WTC11 (cell line): ENCODE results near the gene NDRG2. TPM values are rescaled to one million over a fixed set of nuclear protein-coding genes. Genes with fewer than 3 reads are reported as not detected.

Experiments
- ATAC-seq: fragments of 200-7000 bp; cut with Tn5 transposase; 2 replicates; pipeline ENCODE4 v1.10.0; 2021; ENCODE audit warnings: mild to moderate bottlenecking, moderate library complexity
- CTCF ChIA-PET: fragments of 300-600 bp; sonication (Branson Sonifier 250); formaldehyde crosslinking; loops from one replicate; lab custom pipeline; 2021; ENCODE audit warnings: antibody characterized with exemption; lab: Charles Lee
- POLR2A ChIA-PET: fragments of 350-600 bp; sonication (Branson Sonifier 250); formaldehyde crosslinking; loops from one replicate; lab custom pipeline; 2021; ENCODE audit warnings: antibody characterized with exemption; lab: Charles Lee
- DNase-seq: peaks from one replicate; pipeline ENCODE4 v3.0.0; 2021; ENCODE audit warnings: low spot score
- H3K27ac Mint-ChIP-seq: 2 replicates; pipeline ENCODE4 v1.8.0; 2021; ENCODE audit warnings: mixed read lengths
- H3K27me3 Mint-ChIP-seq: 2 replicates; pipeline ENCODE4 v1.8.0; 2021; ENCODE audit warnings: low read depth, mild to moderate bottlenecking, moderate library complexity, mixed read lengths
- H3K36me3 Mint-ChIP-seq: 2 replicates; pipeline ENCODE4 v1.8.0; 2021; ENCODE audit warnings: mixed read lengths
- H3K4me1 Mint-ChIP-seq: 2 replicates; pipeline ENCODE4 v1.8.0; 2022; ENCODE audit warnings: mixed read lengths
- H3K4me3 Mint-ChIP-seq: 2 replicates; pipeline ENCODE4 v1.8.0; 2021; ENCODE audit warnings: mild to moderate bottlenecking, moderate library complexity, mixed read lengths
- H3K9me3 Mint-ChIP-seq: 2 replicates; pipeline ENCODE4 v1.8.0; 2021; ENCODE audit warnings: mixed read lengths
- AR ChIP-seq: fragments of 250-450 bp; sonication (Bioruptor Pico); IDR thresholded peaks from 2 replicates; pipeline ENCODE4 v1.9.0; 2021; ENCODE audit warnings: mild to moderate bottlenecking
- ATF2 ChIP-seq: sonication (generic); formaldehyde crosslinking; IDR thresholded peaks from 2 replicates; pipeline ENCODE4 v1.8.1; 2022; ENCODE audit warnings: low read depth, missing genetic modification reagents, borderline replicate concordance
- CREB1 ChIP-seq: sonication (generic); formaldehyde crosslinking; IDR thresholded peaks from 2 replicates; pipeline ENCODE4 v1.8.0; 2023; ENCODE audit warnings: mild to moderate bottlenecking, missing genetic modification reagents
- GABPB1 ChIP-seq: sonication (generic); formaldehyde crosslinking; IDR thresholded peaks from 2 replicates; pipeline ENCODE4 v1.8.1; 2023; ENCODE audit warnings: mild to moderate bottlenecking, missing genetic modification reagents
- HMGXB4 ChIP-seq: sonication (generic); formaldehyde crosslinking; IDR thresholded peaks from 2 replicates; pipeline ENCODE4 v1.8.1; 2023; ENCODE audit warnings: mild to moderate bottlenecking, moderate library complexity, missing genetic modification reagents
- MYBL2 ChIP-seq: sonication (generic); formaldehyde crosslinking; IDR thresholded peaks from 2 replicates; pipeline ENCODE4 v1.8.1; 2023; ENCODE audit warnings: mild to moderate bottlenecking, moderate library complexity, missing genetic modification reagents
- NFYB ChIP-seq: sonication (generic); formaldehyde crosslinking; conservative IDR thresholded peaks from 2 replicates; pipeline ENCODE4 v1.8.0; 2022; ENCODE audit warnings: low read depth, missing genetic modification reagents
- NR1H2 ChIP-seq: sonication (generic); formaldehyde crosslinking; IDR thresholded peaks from 2 replicates; pipeline ENCODE4 v1.9.0; 2021; ENCODE audit warnings: mild to moderate bottlenecking, moderate library complexity, missing genetic modification reagents
- NR3C1 ChIP-seq: sonication (generic); formaldehyde crosslinking; conservative IDR thresholded peaks from 2 replicates; pipeline ENCODE4 v1.8.1; 2023; ENCODE audit warnings: low read depth, mild to moderate bottlenecking, missing genetic modification reagents
- SMAD3 ChIP-seq: sonication (generic); formaldehyde crosslinking; IDR thresholded peaks from 2 replicates; pipeline ENCODE4 v1.8.0; 2022; ENCODE audit warnings: missing genetic modification reagents, mild to moderate bottlenecking, borderline replicate concordance
- SMAD4 ChIP-seq: sonication (generic); formaldehyde crosslinking; IDR thresholded peaks from 2 replicates; pipeline ENCODE4 v1.8.0; 2022; ENCODE audit warnings: mild to moderate bottlenecking, missing genetic modification reagents
- TEAD1 ChIP-seq: sonication (generic); formaldehyde crosslinking; IDR thresholded peaks from 2 replicates; pipeline ENCODE4 v1.8.0; 2022; ENCODE audit warnings: mild to moderate bottlenecking, missing genetic modification reagents
- TEAD4 ChIP-seq: sonication (generic); formaldehyde crosslinking; IDR thresholded peaks from 2 replicates; pipeline ENCODE4 v1.8.0; 2022; ENCODE audit warnings: mild to moderate bottlenecking, missing genetic modification reagents
- ZNF317 ChIP-seq: sonication (generic); formaldehyde crosslinking; IDR thresholded peaks from 2 replicates; pipeline ENCODE4 v1.8.1; 2023; ENCODE audit warnings: low read depth, mild to moderate bottlenecking, moderate library complexity, missing genetic modification reagents, borderline replicate concordance
- ZNF423 ChIP-seq: fragments of 250-450 bp; sonication (Bioruptor Pico); IDR thresholded peaks from 2 replicates; pipeline ENCODE4 v2.1.2; 2022; ENCODE audit warnings: mild to moderate bottlenecking, moderate library complexity
- total RNA-seq: library from RNA; stranded (reverse); gene quantifications from 3 replicates; pipeline ENCODE4 v1.2.3, GENCODE V29; 2021
- TF ChIP-seq, protein P1 (sequence below): sonication (generic); formaldehyde crosslinking; IDR thresholded peaks from 2 replicates; pipeline ENCODE4 v1.8.0; 2022; ENCODE audit warnings: missing genetic modification reagents
- TF ChIP-seq, protein P2 (sequence below): sonication (generic); formaldehyde crosslinking; IDR thresholded peaks from 2 replicates; pipeline ENCODE4 v1.8.1; 2023; ENCODE audit warnings: mild to moderate bottlenecking, missing genetic modification reagents, moderate library complexity

Gene NDRG2
- total RNA-seq, 1 experiment from 2014 or later = 32.2 TPM

- TF ChIP-seq, protein P1, sequence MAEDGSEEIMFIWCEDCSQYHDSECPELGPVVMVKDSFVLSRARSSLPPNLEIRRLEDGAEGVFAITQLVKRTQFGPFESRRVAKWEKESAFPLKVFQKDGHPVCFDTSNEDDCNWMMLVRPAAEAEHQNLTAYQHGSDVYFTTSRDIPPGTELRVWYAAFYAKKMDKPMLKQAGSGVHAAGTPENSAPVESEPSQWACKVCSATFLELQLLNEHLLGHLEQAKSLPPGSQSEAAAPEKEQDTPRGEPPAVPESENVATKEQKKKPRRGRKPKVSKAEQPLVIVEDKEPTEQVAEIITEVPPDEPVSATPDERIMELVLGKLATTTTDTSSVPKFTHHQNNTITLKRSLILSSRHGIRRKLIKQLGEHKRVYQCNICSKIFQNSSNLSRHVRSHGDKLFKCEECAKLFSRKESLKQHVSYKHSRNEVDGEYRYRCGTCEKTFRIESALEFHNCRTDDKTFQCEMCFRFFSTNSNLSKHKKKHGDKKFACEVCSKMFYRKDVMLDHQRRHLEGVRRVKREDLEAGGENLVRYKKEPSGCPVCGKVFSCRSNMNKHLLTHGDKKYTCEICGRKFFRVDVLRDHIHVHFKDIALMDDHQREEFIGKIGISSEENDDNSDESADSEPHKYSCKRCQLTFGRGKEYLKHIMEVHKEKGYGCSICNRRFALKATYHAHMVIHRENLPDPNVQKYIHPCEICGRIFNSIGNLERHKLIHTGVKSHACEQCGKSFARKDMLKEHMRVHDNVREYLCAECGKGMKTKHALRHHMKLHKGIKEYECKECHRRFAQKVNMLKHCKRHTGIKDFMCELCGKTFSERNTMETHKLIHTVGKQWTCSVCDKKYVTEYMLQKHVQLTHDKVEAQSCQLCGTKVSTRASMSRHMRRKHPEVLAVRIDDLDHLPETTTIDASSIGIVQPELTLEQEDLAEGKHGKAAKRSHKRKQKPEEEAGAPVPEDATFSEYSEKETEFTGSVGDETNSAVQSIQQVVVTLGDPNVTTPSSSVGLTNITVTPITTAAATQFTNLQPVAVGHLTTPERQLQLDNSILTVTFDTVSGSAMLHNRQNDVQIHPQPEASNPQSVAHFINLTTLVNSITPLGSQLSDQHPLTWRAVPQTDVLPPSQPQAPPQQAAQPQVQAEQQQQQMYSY (CRISPR knock-in tag) = no peak
- TF ChIP-seq NR3C1 (CRISPR knock-in tag) (no peak), MYBL2 (CRISPR knock-in tag) (no peak), NR1H2 (CRISPR knock-in tag) (no peak), ZNF423 (no peak), AR (CRISPR knock-in tag) (no peak), ATF2 (CRISPR knock-in tag) (no peak), ZNF317 (CRISPR knock-in tag) (no peak), SMAD4 (CRISPR knock-in tag) (no peak), TEAD4 (no peak), SMAD3 (CRISPR knock-in tag) (no peak), NFYB (CRISPR knock-in tag) (no peak), TEAD1 (CRISPR knock-in tag) (no peak), GABPB1 (CRISPR knock-in tag) (no peak)
- TF ChIP-seq, protein P2, sequence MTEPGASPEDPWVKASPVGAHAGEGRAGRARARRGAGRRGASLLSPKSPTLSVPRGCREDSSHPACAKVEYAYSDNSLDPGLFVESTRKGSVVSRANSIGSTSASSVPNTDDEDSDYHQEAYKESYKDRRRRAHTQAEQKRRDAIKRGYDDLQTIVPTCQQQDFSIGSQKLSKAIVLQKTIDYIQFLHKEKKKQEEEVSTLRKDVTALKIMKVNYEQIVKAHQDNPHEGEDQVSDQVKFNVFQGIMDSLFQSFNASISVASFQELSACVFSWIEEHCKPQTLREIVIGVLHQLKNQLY (CRISPR knock-in tag) = no peak
These were observed 18.6 kb upstream of the NDRG2 start (continued) for GRCh38 chr14:21043387-21043973.

DNA sequence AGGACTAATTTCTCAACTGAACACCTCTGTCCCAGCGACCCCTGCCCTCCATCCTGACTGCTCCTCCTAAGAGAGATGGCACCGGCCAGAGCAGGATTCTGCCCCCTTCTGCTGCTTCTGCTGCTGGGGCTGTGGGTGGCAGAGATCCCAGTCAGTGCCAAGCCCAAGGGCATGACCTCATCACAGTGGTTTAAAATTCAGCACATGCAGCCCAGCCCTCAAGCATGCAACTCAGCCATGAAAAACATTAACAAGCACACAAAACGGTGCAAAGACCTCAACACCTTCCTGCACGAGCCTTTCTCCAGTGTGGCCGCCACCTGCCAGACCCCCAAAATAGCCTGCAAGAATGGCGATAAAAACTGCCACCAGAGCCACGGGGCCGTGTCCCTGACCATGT is 18.1 kb upstream of the NDRG2 start:
- H3K4me3 Mint-ChIP-seq = no peak overlapping the region
- CTCF ChIA-PET = interaction anchor here (1.1 to 7.0 kb wide), 4 partner anchors 11 to 37 kb away, joined by 5 to 670 read pairs (median 6); no protein-coding TSS in a partner anchor
- POLR2A ChIA-PET = no interaction called here
- ATAC-seq (no peak), DNase-seq (no peak)
- no peaks in the 10 kb centered on the region for H3K9me3 Mint-ChIP-seq
- peaks cover 3% of the 10 kb centered on the region; the same call in 1 of the 2 replicates for H3K27me3 Mint-ChIP-seq
- no peak overlapping the region for H3K27ac Mint-ChIP-seq
- peaks cover 26% of the 10 kb centered on the region for H3K4me1 Mint-ChIP-seq
- no peaks in the 10 kb centered on the region for H3K36me3 Mint-ChIP-seq
- no peak for TF ChIP-seq CREB1 (CRISPR knock-in tag)
- TF ChIP-seq HMGXB4 (CRISPR knock-in tag) = no peak
- TF ChIP-seq, protein P1 (CRISPR knock-in tag) = no peak
- TF ChIP-seq AR (CRISPR knock-in tag) = no peak
